Measurements from ENCODE around the gene APBA1. TPM values are rescaled to one million over a fixed set of nuclear protein-coding genes. Genes with fewer than 3 reads are reported as not detected.

APBA1 gene
- total RNA-seq, 2 experiments from 2014 or later = 0.08 to 0.10 TPM

DNA sequence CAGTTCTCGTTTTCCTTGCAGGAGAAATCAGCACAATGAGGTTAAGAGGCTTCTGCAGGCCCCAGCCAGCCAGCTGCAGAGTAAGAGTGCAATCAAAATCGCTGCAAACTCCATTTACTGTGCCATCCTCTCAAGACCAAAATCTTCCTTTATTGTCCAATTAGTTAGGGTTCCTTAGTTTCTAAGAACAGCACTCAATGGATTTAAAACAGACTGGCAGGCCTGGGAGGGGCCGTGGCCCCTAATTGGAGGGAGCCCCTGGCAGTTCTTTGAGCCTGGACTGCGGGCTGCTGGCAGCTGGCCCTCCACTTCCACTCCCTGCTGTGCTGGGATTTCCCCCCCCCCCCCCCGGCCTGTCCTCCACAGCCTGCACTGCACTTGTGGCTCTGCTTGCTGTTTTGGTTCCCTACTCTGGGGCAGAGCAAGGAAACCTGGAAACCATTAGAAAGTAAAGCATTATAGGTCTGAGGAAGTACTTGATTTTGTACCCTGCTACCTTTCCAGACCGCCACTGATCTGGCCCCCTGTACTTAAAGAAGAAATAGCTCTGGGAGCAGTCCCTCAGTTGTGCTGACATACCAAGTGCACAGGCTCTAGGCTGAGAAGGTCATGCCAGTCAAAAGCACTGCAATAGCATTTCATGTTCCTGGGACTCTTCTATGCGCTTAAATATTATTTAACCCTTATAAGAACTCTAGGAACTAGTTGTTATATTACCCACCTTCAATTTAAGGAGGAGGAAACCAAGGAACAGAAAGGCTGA lies 129.0 kb downstream of the APBA1 start:
- ChIA-PET CTCF (no interaction called here), POLR2A (no interaction called here)

DNA sequence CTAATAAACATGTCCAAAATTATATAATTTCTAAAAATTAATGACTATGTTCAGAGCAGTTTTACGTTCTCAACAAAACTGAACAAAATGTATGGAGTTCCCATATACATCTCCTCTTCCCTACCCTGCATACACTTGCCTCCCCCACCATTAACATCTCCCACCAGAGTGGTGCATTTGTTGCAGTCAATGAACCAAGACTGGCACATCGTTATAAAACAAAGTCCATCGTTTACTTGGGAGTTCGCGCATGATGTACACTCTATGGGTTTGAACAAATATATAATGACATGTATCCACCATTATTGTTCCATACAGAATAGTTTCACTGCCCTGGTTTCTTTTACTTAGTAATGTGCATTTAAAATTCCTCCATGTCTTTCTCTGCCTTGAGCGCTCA lies 130.1 kb downstream of the APBA1 start:
- CTCF ChIA-PET = no interaction called here
- POLR2A ChIA-PET = no interaction called here

DNA sequence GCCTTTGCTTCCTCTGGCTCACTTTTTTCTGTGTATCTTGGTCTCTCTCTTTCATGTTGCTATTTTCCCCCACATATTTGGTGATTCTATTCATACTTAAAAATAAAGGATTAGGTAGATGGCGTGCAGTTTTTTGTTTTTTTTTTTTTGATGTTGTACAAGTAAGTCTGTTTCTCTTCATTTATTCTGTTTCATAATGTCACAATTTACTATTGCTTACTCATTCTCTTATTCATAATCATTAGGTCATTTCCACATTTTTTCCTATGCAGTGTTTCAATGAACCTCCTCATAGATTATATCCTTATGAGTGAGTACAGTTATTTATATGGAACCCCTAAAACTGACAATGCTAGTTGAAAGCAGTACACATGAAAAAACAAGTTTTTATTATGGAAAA lies 136.3 kb downstream of the APBA1 start:
- ChIA-PET CTCF (no interaction called here), POLR2A (no interaction called here)

DNA sequence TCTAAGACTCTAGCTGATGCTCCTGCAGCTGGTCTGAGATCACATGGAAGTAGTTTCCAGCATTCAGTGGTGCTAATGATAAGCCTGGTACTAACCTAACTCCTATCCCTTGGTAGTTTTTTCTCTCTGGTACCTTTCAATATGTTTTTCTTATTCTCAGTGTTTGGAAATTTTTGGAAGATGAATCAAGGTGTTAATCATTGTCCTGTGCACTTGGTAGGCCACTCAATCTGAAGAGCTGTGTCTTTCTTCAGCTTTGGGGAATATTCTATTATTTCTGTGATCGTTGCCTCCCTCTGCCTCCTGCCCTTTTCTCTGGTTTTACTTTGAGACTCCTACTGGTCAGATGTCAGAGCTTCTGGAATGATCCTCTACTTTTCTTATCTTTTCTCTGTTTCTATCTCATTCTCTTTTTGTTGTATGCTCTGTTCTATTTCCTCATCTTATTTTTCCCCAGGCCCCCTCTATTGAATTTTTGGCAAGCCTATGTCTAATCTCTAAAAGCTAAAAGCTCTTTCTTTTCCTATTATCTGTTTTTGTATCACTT lies 136.8 kb downstream of the APBA1 start:
- POLR2A ChIA-PET = no interaction called here
- CTCF ChIA-PET = no interaction called here

DNA sequence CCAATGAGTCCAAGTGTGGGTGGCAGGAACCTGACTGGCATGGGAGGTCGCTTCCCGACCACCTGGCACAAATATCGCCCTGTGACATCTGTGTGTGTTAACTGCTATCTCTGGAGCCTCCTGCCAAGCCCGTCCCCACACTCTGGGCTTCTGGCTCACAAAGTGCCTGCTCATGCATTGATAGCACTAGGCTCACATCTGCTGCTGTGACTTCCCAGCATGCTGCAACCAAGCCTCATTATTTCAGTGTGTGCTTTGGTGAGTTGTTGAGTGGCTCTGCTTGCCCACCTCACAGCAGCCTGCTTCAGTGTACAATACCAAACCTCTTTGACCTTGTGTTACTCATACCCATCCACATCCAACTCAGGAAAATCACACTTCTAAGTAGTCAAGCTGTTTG lies 139.8 kb downstream of the APBA1 start:
- CTCF ChIA-PET = no interaction called here
- POLR2A ChIA-PET = no interaction called here

DNA sequence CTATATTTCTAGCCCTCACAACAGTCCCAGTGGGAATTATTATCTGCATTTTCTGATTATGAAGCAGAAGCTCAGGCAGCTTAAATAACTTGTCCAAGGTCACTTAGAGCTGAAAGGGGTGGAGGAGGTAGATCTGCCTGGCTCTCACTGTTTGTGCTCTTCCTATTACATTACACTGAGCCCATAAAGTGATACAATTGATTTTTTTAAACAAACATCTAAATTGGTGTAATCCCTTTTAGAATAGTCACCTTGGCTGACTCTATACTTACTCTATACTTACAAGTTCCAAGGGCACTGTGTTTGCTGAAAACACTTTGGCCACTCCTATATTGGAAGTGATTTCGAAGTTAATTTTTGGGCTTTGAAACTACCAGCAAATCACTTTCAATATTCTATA lies 144.7 kb downstream of the APBA1 start:
- ChIA-PET POLR2A (no interaction called here), CTCF (no interaction called here)

DNA sequence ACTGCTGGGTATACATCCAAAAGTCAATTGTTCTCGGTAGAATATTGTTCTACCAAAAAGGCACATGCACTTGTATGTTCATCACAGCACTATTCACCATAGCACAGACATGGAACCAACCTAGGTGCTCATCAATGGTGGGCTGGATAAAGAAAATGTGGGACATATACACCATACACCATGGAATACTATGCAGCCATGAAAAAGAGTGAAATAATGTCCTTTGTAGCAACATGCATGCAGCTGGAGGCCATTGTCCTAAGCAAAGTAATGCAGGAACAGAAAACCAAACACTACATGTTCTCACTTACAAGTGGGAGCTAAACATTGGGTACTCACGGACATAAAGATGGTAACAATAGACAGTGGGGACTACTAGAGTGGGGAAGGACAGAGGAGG lies 145.5 kb downstream of the APBA1 start:
- ChIA-PET CTCF (no interaction called here), POLR2A (no interaction called here)

DNA sequence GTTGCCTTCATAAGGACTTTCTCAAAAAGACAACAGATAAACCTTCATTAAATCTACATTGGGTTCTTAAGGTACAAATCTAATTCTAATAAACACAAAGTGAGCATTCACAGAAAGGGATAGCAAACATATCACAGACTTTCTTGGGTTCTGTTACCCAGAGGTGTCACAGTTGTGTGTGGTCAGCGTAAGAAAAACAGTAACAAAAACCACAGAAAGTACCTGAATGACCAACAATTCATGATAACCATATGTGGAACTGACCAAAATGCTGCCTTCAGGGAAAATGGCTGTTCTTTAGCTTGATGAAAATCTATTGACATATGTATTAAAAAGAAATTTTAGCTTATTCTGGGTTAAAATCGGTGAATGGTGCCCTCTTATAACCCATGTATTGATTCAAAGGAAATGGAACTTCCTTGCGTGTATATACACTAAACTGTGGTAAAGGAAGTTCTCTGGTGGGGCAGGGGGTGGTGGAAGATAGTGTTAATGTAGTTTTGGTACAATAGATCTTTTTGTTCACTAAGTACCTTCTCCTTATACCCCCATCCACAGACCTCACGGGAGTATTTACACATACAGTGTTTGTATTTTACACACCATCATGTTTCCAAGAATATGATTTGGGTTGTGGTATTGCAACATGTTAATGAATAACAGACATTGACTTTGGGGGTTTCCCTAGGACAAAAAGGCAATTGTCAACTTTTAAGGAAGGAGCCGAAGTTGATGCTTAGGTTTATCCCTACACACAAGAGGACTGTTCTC lies 152.5 kb downstream of the APBA1 start:
- CTCF ChIA-PET = no interaction called here

DNA sequence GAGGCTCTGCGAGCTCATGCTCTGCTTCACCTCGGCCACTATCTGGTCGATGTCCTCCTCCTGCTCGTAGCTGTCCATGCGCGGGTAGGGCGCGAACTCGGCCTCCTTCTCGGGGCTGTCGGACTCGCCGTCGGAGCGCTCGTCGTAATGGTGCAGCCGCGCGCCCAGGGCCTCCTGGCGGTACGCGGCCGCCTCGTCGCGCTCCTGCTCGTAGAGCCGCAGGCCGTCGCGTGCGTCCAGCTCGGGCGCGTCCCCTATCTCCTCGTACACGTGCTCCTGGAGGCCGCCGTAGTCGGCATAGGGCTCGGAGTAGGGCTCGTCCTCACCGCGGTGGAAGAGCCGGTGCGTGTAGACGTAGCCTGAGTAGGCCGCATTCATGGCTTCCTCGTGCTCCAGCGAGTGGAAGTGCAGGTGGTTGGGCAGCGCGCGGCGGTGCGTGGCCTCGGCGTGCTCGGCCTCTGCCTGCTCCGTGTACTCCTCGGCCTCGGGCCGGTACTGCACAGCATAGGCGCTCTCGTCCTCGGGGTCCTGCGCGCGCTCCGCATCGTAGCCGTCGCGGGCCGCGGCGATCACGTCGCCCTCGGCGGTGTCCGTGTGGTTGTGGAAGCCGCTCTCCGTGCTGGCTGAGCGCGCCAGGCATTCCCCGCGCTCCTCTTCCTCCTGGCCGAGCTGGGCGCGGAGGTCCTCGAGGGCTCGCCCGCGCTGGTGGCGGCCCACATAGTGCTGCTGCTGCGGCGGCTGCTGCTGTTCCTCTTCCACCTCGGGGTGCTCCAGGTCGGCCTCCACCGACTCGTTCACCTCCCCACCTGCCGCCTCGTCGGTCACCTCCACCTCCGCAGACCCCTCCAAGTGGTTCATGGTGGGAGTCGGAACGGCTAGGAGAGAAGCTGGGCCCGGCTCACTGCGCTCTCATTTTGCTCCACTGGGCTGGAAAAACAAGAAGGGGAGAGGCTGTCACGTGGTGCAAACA lies 155.5 kb downstream of the APBA1 start:
- ChIA-PET POLR2A (no interaction called here), CTCF (no interaction called here)

More for the DNA sequence above, 152.5 kb downstream of the APBA1 start:
- POLR2A ChIA-PET = no interaction called here

DNA sequence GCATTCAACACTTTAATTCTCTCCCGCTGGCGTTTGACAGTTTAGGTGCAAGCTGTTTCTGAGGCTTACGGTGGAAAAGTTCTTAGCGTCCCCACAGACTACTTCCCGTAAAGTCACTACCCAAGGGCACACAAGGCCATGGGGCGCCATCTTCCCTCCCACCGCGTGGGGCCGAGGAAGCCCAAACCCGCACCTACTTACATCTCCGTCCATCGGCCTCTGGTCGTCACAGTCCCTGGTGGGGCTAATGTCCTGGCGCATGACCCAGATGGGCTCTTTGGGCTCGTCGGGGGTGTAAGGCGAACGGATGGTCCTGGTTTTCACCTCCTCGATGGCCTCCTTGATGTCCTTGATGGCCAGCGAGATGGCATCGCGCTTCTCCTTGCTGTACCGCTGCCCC lies 156.4 kb downstream of the APBA1 start:
- ChIA-PET CTCF (no interaction called here), POLR2A (no interaction called here)

DNA sequence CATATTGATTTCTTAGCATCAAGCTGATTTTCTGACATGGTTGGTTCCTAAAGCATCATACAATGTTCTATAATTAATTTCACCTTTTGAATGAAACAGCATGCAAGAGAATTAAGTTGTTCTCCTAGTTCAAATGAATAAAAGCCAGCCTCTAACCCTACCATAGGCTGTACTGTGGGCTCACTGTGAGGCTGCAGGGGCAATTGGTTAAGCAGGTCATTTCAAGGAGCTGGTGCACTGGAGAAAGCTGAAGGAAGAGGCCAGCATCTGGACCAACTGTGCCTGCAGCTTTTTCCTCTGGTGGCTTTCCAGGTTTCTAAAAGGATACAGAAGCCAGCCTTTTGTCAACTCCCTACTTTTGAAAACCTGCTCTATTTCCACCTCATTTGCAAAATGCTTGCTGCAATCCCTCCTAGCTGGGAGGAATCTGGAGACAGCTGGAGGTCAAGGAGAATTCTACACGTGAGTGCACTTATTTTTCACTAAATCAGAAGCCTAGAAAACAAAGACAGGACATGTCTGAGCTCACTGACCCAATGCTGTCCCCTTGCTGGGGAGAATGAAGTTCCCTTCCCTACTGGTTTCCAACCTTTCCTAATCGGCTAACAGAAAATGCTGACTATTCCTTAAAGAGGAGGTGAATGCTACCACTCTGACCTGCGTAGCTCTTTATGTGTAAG lies 158.9 kb downstream of the APBA1 start:
- ChIA-PET POLR2A (no interaction called here), CTCF (no interaction called here)

DNA sequence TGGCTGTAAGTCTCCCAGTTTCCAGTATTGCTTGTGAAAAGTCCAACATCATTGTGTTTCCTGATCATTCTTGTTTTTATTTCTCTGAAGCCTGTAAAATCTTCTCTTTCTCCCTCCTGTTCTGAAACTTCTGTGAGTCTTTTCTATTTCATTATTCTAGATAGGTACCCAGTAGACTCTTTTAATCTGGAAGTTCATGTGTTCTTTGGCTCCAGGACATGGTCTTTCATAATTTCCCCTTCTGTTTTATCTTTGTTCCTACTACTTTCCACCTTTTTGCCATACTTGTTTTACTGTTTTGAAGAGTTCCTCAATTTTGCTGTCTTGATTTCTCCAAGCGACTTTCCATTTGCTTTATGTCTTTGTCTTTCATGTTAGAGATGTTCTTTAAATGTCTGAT lies 168.1 kb downstream of the APBA1 start:
- POLR2A ChIA-PET = no interaction called here
- CTCF ChIA-PET = no interaction called here

DNA sequence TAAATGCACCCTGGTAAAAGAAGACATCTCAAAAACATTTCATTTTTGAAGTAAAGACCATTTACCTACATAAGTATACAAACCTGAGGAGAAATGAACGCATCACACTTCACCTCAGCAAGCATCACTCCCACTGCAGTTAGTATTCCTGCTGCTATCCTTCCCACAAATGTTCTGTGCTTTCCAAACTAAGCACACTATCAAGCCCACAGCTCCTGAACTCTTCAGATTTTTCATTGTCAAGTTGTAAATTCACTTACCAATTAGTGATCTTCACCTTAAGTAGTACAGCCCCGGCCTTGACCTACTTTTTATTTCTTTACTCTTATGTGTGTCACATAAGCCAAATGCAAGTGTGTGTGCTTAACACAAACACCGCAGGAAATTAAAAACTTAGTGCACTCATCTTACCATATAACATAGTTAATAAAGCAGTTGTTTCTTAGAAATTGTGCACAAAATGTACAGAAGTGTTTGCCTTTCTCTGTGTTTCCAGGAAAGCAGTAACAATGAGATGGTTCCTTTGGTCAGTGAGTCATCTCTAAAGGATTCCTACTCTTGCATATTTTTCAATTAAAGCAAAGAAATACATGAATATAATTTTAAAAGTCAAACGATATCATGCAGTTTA lies 169.4 kb downstream of the APBA1 start:
- ChIA-PET CTCF (no interaction called here), POLR2A (no interaction called here)

DNA sequence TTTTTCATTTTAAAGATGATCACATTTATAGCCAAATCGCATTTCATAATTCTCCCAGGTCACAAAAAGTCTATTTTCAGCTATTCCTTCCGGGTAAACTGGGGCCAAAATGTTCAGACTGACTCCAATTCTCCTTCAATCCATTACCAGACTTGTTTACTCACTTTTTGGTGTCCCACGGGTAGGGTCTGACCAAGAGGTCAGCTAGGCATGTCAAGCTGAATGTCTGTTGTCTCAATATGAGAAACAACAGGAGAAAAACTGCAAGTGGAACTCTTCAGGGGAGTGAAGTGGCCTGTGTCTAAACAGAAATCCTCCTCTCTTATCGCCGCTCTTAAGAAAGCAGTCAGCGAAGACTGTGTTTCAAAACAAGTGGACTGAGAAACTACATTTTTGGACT lies 171.3 kb downstream of the APBA1 start:
- POLR2A ChIA-PET = no interaction called here
- CTCF ChIA-PET = no interaction called here

DNA sequence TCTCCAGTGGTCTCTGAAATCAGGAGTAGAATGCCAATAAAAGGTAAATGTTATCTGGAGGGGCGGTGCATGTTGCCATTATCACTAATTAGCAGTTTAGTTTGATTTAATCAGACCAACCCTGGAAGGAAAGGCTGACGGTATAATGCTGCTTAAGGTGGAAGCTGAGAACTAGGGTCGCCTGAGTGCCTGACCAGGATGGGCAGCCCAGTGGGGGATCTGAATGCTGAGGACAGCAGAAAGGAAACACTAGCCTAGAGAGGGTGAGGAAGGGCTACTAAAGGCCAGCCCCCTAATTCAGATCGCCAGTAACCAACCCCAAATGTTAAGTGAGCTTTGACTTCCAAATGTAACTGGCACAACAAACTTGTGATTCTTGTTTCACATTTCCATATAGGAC lies 172.2 kb downstream of the APBA1 start:
- ChIA-PET CTCF (no interaction called here), POLR2A (no interaction called here)

DNA sequence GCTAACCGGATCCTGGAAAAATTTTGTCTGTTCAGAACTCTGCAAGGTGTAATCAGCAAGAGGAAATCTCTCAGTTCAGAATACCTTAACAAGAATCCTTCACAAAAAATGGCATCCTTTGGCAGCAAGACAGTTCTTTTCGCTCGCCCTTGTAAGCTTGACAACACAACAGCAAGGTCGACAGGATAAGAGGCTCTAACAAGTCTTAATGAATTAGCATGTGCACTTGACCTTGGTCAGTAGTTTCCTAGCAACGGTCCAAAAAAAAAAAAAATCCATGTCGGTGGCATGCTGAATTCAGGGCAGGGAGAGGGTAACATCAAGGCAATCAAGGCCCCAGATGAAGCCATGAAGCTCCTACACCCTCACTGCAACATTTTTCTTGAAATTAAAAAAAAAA lies 172.8 kb downstream of the APBA1 start:
- CTCF ChIA-PET = no interaction called here
- POLR2A ChIA-PET = no interaction called here

DNA sequence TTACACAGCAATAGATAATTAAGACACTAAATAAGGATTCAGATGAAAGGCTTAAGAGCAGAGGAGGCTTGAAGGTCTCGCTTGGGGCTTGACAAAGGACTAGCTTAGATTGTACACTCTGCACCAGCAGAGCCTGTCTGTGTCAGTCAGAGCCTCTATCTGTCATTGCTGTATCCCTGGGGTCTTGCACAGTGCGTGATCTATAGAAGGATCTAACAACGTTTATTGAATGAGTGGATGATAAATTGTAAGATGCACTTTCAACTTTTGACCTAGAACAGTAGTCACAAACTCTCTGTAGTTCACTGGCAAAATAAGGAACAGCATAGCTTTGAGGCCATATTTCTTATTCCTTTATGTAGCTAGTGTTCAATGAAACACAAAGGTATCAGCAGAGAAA lies 173.7 kb downstream of the APBA1 start:
- POLR2A ChIA-PET = no interaction called here
- CTCF ChIA-PET = no interaction called here

DNA sequence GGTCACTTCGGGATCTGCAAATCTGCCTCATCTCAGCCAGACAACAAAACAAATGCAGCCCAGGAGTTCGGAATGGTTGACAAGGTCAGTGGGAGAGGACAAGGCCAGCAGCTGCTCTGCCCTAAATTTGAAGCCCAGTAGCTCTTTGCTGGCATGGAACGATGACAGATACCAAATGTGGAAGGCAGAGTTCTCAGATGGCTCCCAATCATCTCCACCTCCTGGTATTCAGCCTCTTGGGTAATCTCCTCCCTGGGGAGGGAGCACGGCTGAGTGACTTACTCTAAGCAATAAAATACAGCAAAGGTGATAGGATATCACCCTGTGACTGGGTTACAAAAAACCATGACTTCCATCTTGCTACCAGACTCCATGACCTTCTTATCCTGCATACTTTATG lies 174.4 kb downstream of the APBA1 start:
- ChIA-PET POLR2A (no interaction called here), CTCF (no interaction called here)

DNA sequence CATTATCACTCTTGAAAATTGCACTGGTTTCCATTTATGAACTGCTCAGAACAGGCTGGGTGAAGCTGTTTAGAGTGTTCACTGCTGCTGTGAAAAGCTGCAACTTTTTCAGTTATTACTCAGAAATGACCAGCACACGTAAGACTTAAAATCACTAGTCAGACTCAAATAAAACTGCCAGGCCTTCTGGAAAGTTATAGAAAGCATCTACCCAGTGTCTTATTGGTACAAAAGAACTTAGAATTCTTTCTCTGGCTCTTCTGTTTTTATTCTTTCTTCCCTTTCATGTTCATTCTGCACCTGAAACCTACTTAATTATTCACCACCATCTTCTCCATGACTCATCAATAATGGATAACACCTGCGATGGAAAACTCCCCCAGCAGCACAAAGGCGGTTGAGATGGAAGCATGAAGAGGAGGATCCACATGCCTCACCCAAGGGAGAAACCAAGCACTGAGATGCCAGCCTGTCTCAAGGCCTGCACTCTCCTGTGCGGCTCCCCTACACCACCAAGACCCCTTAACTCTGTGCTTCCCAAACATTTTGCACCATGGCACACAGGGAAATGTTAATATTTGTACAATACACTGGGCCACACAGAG lies 175.2 kb downstream of the APBA1 start:
- POLR2A ChIA-PET = no interaction called here

More for the DNA sequence above, 175.2 kb downstream of the APBA1 start:
- CTCF ChIA-PET = no interaction called here

Data from activated CD8-positive, alpha-beta memory T cell treated with anti-CD3 and anti-CD28 coated beads for 36 hours (primary cell).